ENCODE results near the gene TAF11.

- TF ChIP-seq USF1 (IDR thresholded peaks at IDR 0.05) (no peak), EGR1 (IDR thresholded peaks at IDR 0.05) (no peak), RAD21 (IDR thresholded peaks at IDR 0.05; ENCODE audit: low read depth) (no peak), TEAD4 (IDR thresholded peaks at IDR 0.05) (no peak), ZBTB7A (IDR thresholded peaks at IDR 0.05; ENCODE audit: low read depth) (no peak), YY1 (IDR thresholded peaks at IDR 0.05; ENCODE audit: low read depth) (no peak), EP300 (IDR thresholded peaks at IDR 0.05; ENCODE audit: borderline replicate concordance) (no peak), NFIC (IDR thresholded peaks at IDR 0.05) (no peak)
- TF ChIP-seq, protein P1, sequence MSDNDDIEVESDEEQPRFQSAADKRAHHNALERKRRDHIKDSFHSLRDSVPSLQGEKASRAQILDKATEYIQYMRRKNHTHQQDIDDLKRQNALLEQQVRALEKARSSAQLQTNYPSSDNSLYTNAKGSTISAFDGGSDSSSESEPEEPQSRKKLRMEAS (IDR thresholded peaks at IDR 0.05), result no peak
Measured at GRCh38 chr6:34916348-34916967, 28.6 kb upstream of the TAF11 start.

All from Ishikawa (cell line).